Measurements from ENCODE around the gene PCDH9.
A peak's percentile ranks its signal among the peaks of the same experiment; 100 is the strongest.

Gene PCDH9

DNA sequence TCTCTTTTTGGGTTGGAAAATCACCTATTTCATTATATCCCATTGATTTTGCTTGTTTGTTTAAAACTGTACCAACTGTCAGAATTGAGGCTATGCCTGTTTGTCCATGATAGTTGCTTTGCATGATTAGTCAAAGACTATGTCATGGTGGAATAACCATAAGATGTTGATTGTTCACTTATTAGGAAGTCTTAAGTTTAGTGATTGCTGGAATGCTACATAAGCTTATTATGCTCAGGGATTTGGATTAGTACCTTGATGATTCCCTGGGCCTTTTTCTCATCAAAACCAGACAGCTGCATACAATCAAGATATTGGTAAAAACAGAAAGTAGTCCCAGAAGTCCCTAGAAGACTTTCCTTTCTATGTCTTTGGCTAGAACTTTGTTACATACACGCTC is 954.7 kb downstream of the PCDH9 start:
- Histone ChIP-seq H3K9ac (ENCODE audit: low read length) (no peak overlapping the region), H3K79me2 (ENCODE audit: insufficient read depth, low read length) (no peaks in the 10 kb centered on the region), H3K4me3 (ENCODE audit: insufficient read depth, low read length, poor library complexity, severe bottlenecking) (no peak overlapping the region), H3K27me3 (ENCODE audit: low read length) (no peaks in the 10 kb centered on the region), H3K4me2 (ENCODE audit: low read depth, low read length, poor library complexity, severe bottlenecking) (no peak overlapping the region), H2AFZ (ENCODE audit: low read depth, low read length, severe bottlenecking) (no peak overlapping the region), H3K36me3 (ENCODE audit: low read length) (no peaks in the 10 kb centered on the region), H3K9me3 (ENCODE audit: insufficient read depth, low read length) (peaks cover 24% of the 10 kb centered on the region; the same call in 1 of the 2 replicates), H3K9me2 (replicated peaks; ENCODE audit: insufficient read depth, low read length) (no peaks in the 10 kb centered on the region), H3K27ac (ENCODE audit: low read depth, low read length) (no peak overlapping the region), H3F3A (ENCODE audit: insufficient read depth) (no peaks in the 10 kb centered on the region), H4K20me1 (ENCODE audit: low read depth, low read length) (no peaks in the 10 kb centered on the region)
- no peak for TF ChIP-seq EZH2phosphoT487 (conservative IDR thresholded peaks at IDR 0.05; ENCODE audit: low read length)
- TF ChIP-seq, protein P1, sequence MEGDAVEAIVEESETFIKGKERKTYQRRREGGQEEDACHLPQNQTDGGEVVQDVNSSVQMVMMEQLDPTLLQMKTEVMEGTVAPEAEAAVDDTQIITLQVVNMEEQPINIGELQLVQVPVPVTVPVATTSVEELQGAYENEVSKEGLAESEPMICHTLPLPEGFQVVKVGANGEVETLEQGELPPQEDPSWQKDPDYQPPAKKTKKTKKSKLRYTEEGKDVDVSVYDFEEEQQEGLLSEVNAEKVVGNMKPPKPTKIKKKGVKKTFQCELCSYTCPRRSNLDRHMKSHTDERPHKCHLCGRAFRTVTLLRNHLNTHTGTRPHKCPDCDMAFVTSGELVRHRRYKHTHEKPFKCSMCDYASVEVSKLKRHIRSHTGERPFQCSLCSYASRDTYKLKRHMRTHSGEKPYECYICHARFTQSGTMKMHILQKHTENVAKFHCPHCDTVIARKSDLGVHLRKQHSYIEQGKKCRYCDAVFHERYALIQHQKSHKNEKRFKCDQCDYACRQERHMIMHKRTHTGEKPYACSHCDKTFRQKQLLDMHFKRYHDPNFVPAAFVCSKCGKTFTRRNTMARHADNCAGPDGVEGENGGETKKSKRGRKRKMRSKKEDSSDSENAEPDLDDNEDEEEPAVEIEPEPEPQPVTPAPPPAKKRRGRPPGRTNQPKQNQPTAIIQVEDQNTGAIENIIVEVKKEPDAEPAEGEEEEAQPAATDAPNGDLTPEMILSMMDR (IDR thresholded peaks at IDR 0.05; ENCODE audit: insufficient read depth, low read length, poor library complexity, severe bottlenecking): no peak

DNA sequence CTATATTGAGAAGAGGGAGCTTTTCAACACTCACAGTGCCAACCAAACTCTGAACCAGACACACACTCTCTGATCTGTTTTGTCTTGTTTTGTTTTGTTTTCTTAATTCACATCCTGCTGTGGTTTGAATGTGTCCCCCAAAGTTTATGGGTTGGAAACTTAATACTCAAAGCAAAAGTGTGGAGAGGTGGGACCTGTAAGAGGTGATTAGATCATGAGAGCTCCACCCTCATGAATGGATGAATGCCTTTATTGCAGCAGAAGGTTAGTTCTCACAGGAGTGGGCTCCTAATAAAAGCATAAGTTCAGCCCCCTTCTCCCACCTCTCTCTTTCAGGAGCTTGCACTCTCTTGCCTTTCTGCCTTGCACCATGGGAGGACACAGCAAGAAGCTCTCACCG is 957.1 kb downstream of the PCDH9 start:
- Histone ChIP-seq H3K27ac (ENCODE audit: low read depth, low read length) (no peak overlapping the region), H3K9me2 (replicated peaks; ENCODE audit: insufficient read depth, low read length) (no peaks in the 10 kb centered on the region), H3K36me3 (ENCODE audit: low read length) (no peaks in the 10 kb centered on the region), H2AFZ (ENCODE audit: low read depth, low read length, severe bottlenecking) (peak overlapping the region; percentile 6), H3F3A (ENCODE audit: insufficient read depth) (no peaks in the 10 kb centered on the region), H3K79me2 (ENCODE audit: insufficient read depth, low read length) (no peaks in the 10 kb centered on the region), H3K4me3 (ENCODE audit: insufficient read depth, low read length, poor library complexity, severe bottlenecking) (no peak overlapping the region), H3K27me3 (ENCODE audit: low read length) (no peaks in the 10 kb centered on the region), H4K20me1 (ENCODE audit: low read depth, low read length) (no peaks in the 10 kb centered on the region), H3K4me2 (ENCODE audit: low read depth, low read length, poor library complexity, severe bottlenecking) (no peak overlapping the region), H3K9me3 (ENCODE audit: insufficient read depth, low read length) (peaks cover 17% of the 10 kb centered on the region; the same call in 1 of the 2 replicates), H3K9ac (ENCODE audit: low read length) (no peak overlapping the region)
- TF ChIP-seq EZH2phosphoT487 (conservative IDR thresholded peaks at IDR 0.05; ENCODE audit: low read length): no peak
- TF ChIP-seq, protein P1 (IDR thresholded peaks at IDR 0.05; ENCODE audit: insufficient read depth, low read length, poor library complexity, severe bottlenecking): no peak

DNA sequence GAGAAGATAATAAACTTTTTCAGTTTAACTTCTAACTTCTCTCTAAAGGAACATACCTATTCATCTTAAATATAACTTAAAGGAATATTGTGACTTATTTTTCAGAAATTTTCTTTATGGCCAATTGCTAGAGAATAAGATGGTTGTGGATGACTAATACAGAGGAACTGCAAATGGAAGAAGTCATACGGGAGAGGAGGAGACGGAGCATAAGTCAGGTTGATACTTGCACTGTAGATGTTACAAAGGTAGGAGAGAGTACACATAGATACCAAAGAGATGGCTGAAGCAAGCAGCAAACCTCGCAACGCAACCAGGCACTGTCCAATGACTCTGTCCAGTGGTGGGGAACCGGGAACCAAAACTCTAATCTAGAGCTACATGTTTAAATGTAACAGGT is 963.4 kb downstream of the PCDH9 start:
- Histone ChIP-seq H3K27me3 (ENCODE audit: low read length) (no peaks in the 10 kb centered on the region), H3K9me3 (ENCODE audit: insufficient read depth, low read length) (no peaks in the 10 kb centered on the region), H3F3A (ENCODE audit: insufficient read depth) (no peaks in the 10 kb centered on the region), H3K9ac (ENCODE audit: low read length) (no peak overlapping the region), H2AFZ (ENCODE audit: low read depth, low read length, severe bottlenecking) (no peak overlapping the region), H4K20me1 (ENCODE audit: low read depth, low read length) (no peaks in the 10 kb centered on the region), H3K79me2 (ENCODE audit: insufficient read depth, low read length) (no peaks in the 10 kb centered on the region), H3K27ac (ENCODE audit: low read depth, low read length) (no peak overlapping the region), H3K9me2 (replicated peaks; ENCODE audit: insufficient read depth, low read length) (no peaks in the 10 kb centered on the region), H3K4me3 (ENCODE audit: insufficient read depth, low read length, poor library complexity, severe bottlenecking) (no peak overlapping the region), H3K36me3 (ENCODE audit: low read length) (no peaks in the 10 kb centered on the region), H3K4me2 (ENCODE audit: low read depth, low read length, poor library complexity, severe bottlenecking) (no peak overlapping the region)
- TF ChIP-seq EZH2phosphoT487 (conservative IDR thresholded peaks at IDR 0.05; ENCODE audit: low read length): no peak
- TF ChIP-seq, protein P1 (IDR thresholded peaks at IDR 0.05; ENCODE audit: insufficient read depth, low read length, poor library complexity, severe bottlenecking): no peak

Data from SU-DHL-6 (cell line).